HepG2 (cell line): Measurements from ENCODE around the gene PXMP4. TPM values are rescaled to one million over a fixed set of nuclear protein-coding genes. Genes with fewer than 3 reads are reported as not detected.

Experiments
- HNRNPLL ChIP-seq: fragments of 200-400 bp; formaldehyde crosslinking; IDR thresholded peaks from 2 replicates; pipeline ENCODE4 v1.6.1; 2017; ENCODE audit warnings: mild to moderate bottlenecking, low read depth, low read length; ENCODE audit not compliant: poor library complexity, severe bottlenecking
- MEIS1 ChIP-seq: sonication (generic); formaldehyde crosslinking; IDR thresholded peaks from 2 replicates; pipeline ENCODE4 v1.9.0; 2021; ENCODE audit warnings: mild to moderate bottlenecking, missing genetic modification reagents, moderate library complexity, borderline replicate concordance
- NFYC ChIP-seq: IDR thresholded peaks from 2 replicates; pipeline ENCODE4 v1.6.1; 2016; ENCODE audit warnings: missing genetic modification reagents, missing compliant biosample characterization
- PHF21A ChIP-seq: sonication (generic); formaldehyde crosslinking; IDR thresholded peaks from 2 replicates; pipeline ENCODE4 v1.5.0; 2020; ENCODE audit warnings: mild to moderate bottlenecking, missing genetic modification reagents
- RXRB ChIP-seq: IDR thresholded peaks from 2 replicates; pipeline ENCODE4 v1.6.1; 2016; ENCODE audit warnings: borderline replicate concordance, missing genetic modification reagents, missing compliant biosample characterization
- SP140L ChIP-seq: sonication (generic); formaldehyde crosslinking; IDR thresholded peaks from 2 replicates; pipeline ENCODE4 v1.4.0; 2020; ENCODE audit warnings: missing genetic modification reagents, borderline replicate concordance
- ZNF292 ChIP-seq: sonication (generic); formaldehyde crosslinking; IDR thresholded peaks from 2 replicates; pipeline ENCODE4 v1.8.1; 2022; ENCODE audit warnings: mild to moderate bottlenecking, low read depth, missing genetic modification reagents, borderline replicate concordance
- ZNF331 ChIP-seq: sonication (generic); formaldehyde crosslinking; IDR thresholded peaks from 2 replicates; pipeline ENCODE4 v1.4.0; 2020; ENCODE audit warnings: missing genetic modification reagents
- ZNF780A ChIP-seq: sonication (generic); formaldehyde crosslinking; IDR thresholded peaks from 2 replicates; pipeline ENCODE4 v1.8.0; 2022; ENCODE audit warnings: mild to moderate bottlenecking, missing genetic modification reagents, moderate library complexity
- polyA plus RNA-seq, 8 experiments: library from polyadenylated mRNA; depleted of rRNA in 3 of 8; stranded (reverse) in 7 of 8; unstranded in 1 of 8; fragments of >200 nt; fragmentation: Illumina TruSeq in 4 of 8; extraction: Trizol in 4 of 8; gene quantifications; 2 replicates each; pipeline versions ENCODE4 v1.2.1 to v1.2.3, GENCODE V29; 2011 to 2016; ENCODE audit warnings: low read depth in 4 of 8, missing spikeins in 1 of 8, mixed read lengths in 1 of 8; ENCODE audit not compliant: insufficient read depth in 1 of 8
- total RNA-seq, 5 experiments: library from RNA; depleted of rRNA; stranded (reverse); fragments of >200 nt; fragmentation: Illumina TruSeq; extraction: Trizol; gene quantifications; 2 replicates each; pipeline ENCODE4 v1.2.3, GENCODE V29; 2016; ENCODE audit warnings: low read depth in 1 of 5
- TF ChIP-seq, protein P1 (sequence below): sonication (generic); formaldehyde crosslinking; IDR thresholded peaks from 2 replicates; pipeline ENCODE4 v1.4.0; 2020; ENCODE audit warnings: missing genetic modification reagents
- TF ChIP-seq, protein P2 (sequence below): sonication (generic); formaldehyde crosslinking; IDR thresholded peaks from 2 replicates; pipeline ENCODE4 v1.4.0; 2020; ENCODE audit warnings: mild to moderate bottlenecking, missing genetic modification reagents
- TF ChIP-seq, protein P3 (sequence below): sonication (generic); formaldehyde crosslinking; IDR thresholded peaks from 2 replicates; pipeline ENCODE4 v1.4.0; 2020; ENCODE audit warnings: missing genetic modification reagents

Gene PXMP4
- total and polyA plus RNA-seq, 2 of the 13 experiments (the other 11 are each of a cell fraction or from before 2014, with no cell fraction given) = not detected

DNA sequence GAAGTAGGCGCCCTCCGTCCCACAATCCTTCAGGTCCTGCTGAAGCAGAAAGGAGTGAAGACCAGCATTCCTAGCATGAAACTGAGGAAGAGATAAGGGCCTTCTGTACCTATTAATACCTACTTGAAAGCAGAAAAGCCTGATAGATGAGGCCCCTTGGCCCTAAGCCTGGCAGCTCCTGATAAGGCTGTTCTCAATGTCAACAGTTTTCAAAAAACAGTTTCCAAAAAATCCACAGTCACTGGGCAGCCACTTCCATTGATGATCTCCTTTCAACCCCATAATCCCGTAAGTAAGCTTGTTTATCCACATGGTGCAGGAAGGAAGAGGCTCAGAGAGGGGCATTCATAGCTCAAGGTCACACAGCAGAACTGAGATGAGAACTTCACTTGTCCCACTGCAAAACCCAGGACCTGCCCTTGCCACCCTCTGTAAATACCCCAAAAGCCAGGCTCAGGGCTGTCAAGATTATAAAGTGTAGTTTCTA, 31.1 kb downstream of the PXMP4 start (continued):
- TF ChIP-seq, protein P1, sequence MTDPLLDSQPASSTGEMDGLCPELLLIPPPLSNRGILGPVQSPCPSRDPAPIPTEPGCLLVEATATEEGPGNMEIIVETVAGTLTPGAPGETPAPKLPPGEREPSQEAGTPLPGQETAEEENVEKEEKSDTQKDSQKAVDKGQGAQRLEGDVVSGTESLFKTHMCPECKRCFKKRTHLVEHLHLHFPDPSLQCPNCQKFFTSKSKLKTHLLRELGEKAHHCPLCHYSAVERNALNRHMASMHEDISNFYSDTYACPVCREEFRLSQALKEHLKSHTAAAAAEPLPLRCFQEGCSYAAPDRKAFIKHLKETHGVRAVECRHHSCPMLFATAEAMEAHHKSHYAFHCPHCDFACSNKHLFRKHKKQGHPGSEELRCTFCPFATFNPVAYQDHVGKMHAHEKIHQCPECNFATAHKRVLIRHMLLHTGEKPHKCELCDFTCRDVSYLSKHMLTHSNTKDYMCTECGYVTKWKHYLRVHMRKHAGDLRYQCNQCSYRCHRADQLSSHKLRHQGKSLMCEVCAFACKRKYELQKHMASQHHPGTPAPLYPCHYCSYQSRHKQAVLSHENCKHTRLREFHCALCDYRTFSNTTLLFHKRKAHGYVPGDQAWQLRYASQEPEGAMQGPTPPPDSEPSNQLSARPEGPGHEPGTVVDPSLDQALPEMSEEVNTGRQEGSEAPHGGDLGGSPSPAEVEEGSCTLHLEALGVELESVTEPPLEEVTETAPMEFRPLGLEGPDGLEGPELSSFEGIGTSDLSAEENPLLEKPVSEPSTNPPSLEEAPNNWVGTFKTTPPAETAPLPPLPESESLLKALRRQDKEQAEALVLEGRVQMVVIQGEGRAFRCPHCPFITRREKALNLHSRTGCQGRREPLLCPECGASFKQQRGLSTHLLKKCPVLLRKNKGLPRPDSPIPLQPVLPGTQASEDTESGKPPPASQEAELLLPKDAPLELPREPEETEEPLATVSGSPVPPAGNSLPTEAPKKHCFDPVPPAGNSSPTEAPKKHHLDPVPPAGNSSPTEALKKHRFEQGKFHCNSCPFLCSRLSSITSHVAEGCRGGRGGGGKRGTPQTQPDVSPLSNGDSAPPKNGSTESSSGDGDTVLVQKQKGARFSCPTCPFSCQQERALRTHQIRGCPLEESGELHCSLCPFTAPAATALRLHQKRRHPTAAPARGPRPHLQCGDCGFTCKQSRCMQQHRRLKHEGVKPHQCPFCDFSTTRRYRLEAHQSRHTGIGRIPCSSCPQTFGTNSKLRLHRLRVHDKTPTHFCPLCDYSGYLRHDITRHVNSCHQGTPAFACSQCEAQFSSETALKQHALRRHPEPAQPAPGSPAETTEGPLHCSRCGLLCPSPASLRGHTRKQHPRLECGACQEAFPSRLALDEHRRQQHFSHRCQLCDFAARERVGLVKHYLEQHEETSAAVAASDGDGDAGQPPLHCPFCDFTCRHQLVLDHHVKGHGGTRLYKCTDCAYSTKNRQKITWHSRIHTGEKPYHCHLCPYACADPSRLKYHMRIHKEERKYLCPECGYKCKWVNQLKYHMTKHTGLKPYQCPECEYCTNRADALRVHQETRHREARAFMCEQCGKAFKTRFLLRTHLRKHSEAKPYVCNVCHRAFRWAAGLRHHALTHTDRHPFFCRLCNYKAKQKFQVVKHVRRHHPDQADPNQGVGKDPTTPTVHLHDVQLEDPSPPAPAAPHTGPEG (CRISPR knock-in tag) = peak; percentile 75; the same call in 1 of the 2 replicates
- TF ChIP-seq, protein P2, sequence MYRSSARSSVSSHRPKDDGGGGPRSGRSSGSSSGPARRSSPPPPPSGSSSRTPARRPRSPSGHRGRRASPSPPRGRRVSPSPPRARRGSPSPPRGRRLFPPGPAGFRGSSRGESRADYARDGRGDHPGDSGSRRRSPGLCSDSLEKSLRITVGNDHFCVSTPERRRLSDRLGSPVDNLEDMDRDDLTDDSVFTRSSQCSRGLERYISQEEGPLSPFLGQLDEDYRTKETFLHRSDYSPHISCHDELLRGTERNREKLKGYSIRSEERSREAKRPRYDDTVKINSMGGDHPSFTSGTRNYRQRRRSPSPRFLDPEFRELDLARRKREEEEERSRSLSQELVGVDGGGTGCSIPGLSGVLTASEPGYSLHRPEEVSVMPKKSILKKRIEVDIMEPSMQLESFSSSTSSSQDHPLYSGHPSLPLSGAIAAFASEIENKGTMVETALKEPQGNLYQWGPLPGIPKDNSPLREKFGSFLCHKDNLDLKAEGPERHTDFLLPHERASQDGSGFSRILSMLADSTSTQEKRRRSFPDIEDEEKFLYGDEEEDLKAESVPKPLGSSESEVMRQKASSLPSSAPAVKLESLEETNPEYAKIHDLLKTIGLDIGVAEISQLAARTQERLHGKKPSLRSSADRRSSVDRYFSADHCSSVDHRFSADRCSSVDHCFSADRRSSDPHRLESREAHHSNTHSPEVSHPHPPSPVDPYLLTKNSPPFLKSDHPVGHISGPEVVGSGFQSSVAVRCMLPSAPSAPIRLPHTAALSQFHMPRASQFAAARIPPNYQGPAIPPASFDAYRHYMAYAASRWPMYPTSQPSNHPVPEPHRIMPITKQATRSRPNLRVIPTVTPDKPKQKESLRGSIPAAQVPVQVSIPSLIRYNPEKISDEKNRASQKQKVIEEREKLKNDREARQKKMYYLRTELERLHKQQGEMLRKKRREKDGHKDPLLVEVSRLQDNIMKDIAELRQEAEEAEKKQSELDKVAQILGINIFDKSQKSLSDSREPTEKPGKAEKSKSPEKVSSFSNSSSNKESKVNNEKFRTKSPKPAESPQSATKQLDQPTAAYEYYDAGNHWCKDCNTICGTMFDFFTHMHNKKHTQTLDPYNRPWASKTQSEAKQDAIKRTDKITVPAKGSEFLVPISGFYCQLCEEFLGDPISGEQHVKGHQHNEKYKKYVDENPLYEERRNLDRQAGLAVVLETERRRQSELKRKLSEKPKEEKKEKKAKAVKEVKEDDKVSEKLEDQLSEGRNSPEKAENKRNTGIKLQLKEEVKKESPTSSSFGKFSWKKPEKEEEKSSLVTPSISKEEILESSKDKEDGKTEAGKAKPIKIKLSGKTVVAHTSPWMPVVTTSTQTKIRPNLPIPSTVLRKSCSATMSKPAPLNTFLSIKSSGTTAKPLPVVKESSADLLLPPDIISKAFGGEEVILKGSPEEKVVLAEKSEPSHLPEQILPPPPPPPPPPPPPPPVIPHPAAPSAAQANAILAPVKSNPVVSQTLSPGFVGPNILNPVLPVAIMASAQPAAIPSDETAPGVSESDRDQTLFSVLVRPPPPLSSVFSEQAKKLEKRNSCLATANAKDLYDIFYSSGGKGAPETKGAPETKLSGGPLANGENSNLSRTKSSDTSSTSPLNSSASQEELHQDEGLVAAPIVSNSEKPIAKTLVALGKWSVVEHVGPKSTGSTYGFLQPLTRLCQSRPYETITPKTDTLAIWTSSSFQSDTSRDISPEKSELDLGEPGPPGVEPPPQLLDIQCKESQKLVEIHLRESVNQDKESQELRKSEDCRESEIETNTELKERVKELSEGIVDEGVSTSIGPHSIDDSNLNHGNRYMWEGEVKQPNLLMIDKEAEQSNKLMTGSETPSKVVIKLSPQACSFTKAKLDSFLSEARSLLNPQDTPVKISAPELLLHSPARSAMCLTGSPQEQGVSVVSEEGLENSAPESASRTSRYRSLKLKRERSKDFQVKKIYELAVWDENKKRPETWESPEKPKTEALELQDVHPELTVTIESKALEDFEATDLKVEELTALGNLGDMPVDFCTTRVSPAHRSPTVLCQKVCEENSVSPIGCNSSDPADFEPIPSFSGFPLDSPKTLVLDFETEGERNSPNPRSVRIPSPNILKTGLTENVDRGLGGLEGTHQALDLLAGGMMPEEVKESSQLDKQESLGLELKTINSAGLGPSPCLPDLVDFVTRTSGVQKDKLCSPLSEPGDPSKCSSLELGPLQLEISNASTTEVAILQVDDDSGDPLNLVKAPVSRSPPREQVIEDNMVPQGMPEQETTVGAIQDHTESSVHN (CRISPR knock-in tag) = no peak
- no peak for TF ChIP-seq ZNF780A
- TF ChIP-seq RXRB (CRISPR knock-in tag) = peak; percentile 44; the same call in 1 of the 2 replicates
- 0 out of 2 replicates have a peak, but pooled peaks have one; percentile 24 for TF ChIP-seq ZNF292
- TF ChIP-seq NFYC (CRISPR knock-in tag) = 0 out of 2 replicates have a peak, but pooled peaks have one; percentile 12
- TF ChIP-seq ZNF331 (CRISPR knock-in tag) = peak; percentile 57
- no peak for TF ChIP-seq MEIS1 (CRISPR knock-in tag)
- TF ChIP-seq PHF21A = peak; percentile 67; the same call in 1 of the 2 replicates
- TF ChIP-seq, protein P3, sequence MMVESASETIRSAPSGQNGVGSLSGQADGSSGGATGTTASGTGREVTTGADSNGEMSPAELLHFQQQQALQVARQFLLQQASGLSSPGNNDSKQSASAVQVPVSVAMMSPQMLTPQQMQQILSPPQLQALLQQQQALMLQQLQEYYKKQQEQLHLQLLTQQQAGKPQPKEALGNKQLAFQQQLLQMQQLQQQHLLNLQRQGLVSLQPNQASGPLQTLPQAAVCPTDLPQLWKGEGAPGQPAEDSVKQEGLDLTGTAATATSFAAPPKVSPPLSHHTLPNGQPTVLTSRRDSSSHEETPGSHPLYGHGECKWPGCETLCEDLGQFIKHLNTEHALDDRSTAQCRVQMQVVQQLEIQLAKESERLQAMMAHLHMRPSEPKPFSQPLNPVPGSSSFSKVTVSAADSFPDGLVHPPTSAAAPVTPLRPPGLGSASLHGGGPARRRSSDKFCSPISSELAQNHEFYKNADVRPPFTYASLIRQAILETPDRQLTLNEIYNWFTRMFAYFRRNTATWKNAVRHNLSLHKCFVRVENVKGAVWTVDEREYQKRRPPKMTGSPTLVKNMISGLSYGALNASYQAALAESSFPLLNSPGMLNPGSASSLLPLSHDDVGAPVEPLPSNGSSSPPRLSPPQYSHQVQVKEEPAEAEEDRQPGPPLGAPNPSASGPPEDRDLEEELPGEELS (CRISPR knock-in tag) = peak; percentile 70; the same call in 1 of the 2 replicates
- TF ChIP-seq SP140L = no peak
- no peak for TF ChIP-seq HNRNPLL
